Measurements from ENCODE around the gene CYP27B1.
A peak's percentile ranks its signal among the peaks of the same experiment; 100 is the strongest.
"Not testable (repeated sequence)": the region's sequence is repeated elsewhere in the genome, so short reads cannot be mapped to it uniquely, and the experiment has no call there.

Gene CYP27B1

GRCh38 chr12:57733928-57734327 is 33.0 kb downstream of the CYP27B1 start:
- DNase-seq = no peak

- DNase-seq = no peak
These were observed 33.9 kb downstream of the CYP27B1 start for GRCh38 chr12:57732726-57733593.

GRCh38 chr12:57732270-57732669 is 34.6 kb downstream of the CYP27B1 start:
- no peak for DNase-seq

GRCh38 chr12:57731411-57732080 is 35.3 kb downstream of the CYP27B1 start:
- no peak for DNase-seq

- no peak for DNase-seq
These were observed 36.4 kb downstream of the CYP27B1 start for GRCh38 chr12:57730336-57731067.

- no peak for DNase-seq
These were observed 37.5 kb downstream of the CYP27B1 start for GRCh38 chr12:57729321-57729844.

GRCh38 chr12:57727758-57728395 is 39.0 kb downstream of the CYP27B1 start:
- DNase-seq = no peak

GRCh38 chr12:57726884-57727757 is 39.8 kb downstream of the CYP27B1 start:
- DNase-seq = peak; percentile 55

- DNase-seq = peak; percentile 78
These were observed 40.6 kb downstream of the CYP27B1 start for GRCh38 chr12:57726151-57726883.

GRCh38 chr12:57725851-57726150 is 41.1 kb downstream of the CYP27B1 start:
- DNase-seq = no peak

GRCh38 chr12:57724936-57725740 is 41.7 kb downstream of the CYP27B1 start:
- no peak for DNase-seq

GRCh38 chr12:57724003-57724935 is 42.6 kb downstream of the CYP27B1 start:
- DNase-seq = no peak

- DNase-seq = no peak
These were observed 43.3 kb downstream of the CYP27B1 start for GRCh38 chr12:57723630-57723962.

GRCh38 chr12:57722716-57723629 is 43.9 kb downstream of the CYP27B1 start:
- DNase-seq = peak; percentile 12

GRCh38 chr12:57721846-57722608 is 44.9 kb downstream of the CYP27B1 start:
- DNase-seq = not testable (repeated sequence)

GRCh38 chr12:57720606-57721595 is 46.0 kb downstream of the CYP27B1 start:
- DNase-seq = no peak

Measured in NCI-H1694 treated with DMSO at 0.1 percent for 48 hours (cell line).